Neural progenitor cell (in vitro differentiated cells): Measurements from ENCODE around the gene CSTF2. TPM values are rescaled to one million over a fixed set of nuclear protein-coding genes. Genes with fewer than 3 reads are reported as not detected.

Experiments
- DNase-seq: peaks from one replicate; pipeline ENCODE4 v3.0.0-alpha.2; 2016; ENCODE audit warnings: low spot score
- H2AFZ ChIP-seq: fragments of 200-600 bp; sonication (generic); replicated peaks from 2 replicates; pipeline ENCODE4 v1.6.1; 2016; ENCODE audit warnings: antibody characterized with exemption
- H3F3A ChIP-seq: fragments of 200-600 bp; sonication (generic); 2 replicates; pipeline ENCODE4 v1.6.1; 2016; ENCODE audit warnings: antibody characterized with exemption, low read depth
- H3K27ac ChIP-seq: fragments of 200-600 bp; sonication (generic); 2 replicates; pipeline ENCODE4 v1.5.1; 2016; ENCODE audit warnings: mild to moderate bottlenecking
- H3K27me3 ChIP-seq: fragments of 200-600 bp; sonication (generic); 2 replicates; pipeline ENCODE4 v1.6.1; 2016; ENCODE audit warnings: mild to moderate bottlenecking, moderate library complexity
- H3K36me3 ChIP-seq: fragments of 200-600 bp; sonication (generic); 2 replicates; pipeline ENCODE4 v1.5.1; 2016
- H3K4me1 ChIP-seq: fragments of 200-600 bp; sonication (generic); 2 replicates; pipeline ENCODE4 v1.6.1; 2016; ENCODE audit warnings: mixed run types
- H3K4me2 ChIP-seq: fragments of 200-600 bp; sonication (generic); 2 replicates; pipeline ENCODE4 v1.6.1; 2016
- H3K4me3 ChIP-seq: fragments of 200-600 bp; sonication (generic); 2 replicates; pipeline ENCODE4 v1.5.1; 2016
- H3K79me2 ChIP-seq: fragments of 200-600 bp; sonication (generic); 2 replicates; pipeline ENCODE4 v1.6.1; 2016; ENCODE audit warnings: low read depth
- H3K9ac ChIP-seq: fragments of 200-600 bp; sonication (generic); 2 replicates; pipeline ENCODE4 v1.6.1; 2016
- H3K9me3 ChIP-seq: fragments of 200-600 bp; sonication (generic); 2 replicates; pipeline ENCODE4 v1.5.1; 2016; ENCODE audit warnings: low read depth
- H4K20me1 ChIP-seq: fragments of 200-600 bp; sonication (generic); 2 replicates; pipeline ENCODE4 v1.6.1; 2016; ENCODE audit warnings: low read depth
- H3K27ac Mint-ChIP-seq: 3 replicates; pipeline ENCODE4 v1.8.0; 2021; ENCODE audit warnings: mixed read lengths
- H3K27me3 Mint-ChIP-seq: 2 replicates; pipeline ENCODE4 v1.8.0; 2022; ENCODE audit warnings: low read depth, mild to moderate bottlenecking, inconsistent platforms, moderate library complexity, mixed read lengths; ENCODE audit not compliant: insufficient read depth
- H3K36me3 Mint-ChIP-seq: 3 replicates; pipeline ENCODE4 v1.8.0; 2021; ENCODE audit warnings: mixed read lengths
- H3K4me1 Mint-ChIP-seq: 3 replicates; pipeline ENCODE4 v1.8.0; 2021; ENCODE audit warnings: mixed read lengths
- H3K4me3 Mint-ChIP-seq: 3 replicates; pipeline ENCODE4 v1.8.0; 2021; ENCODE audit warnings: mild to moderate bottlenecking, moderate library complexity, mixed read lengths
- H3K9me3 Mint-ChIP-seq: 3 replicates; pipeline ENCODE4 v1.8.0; 2020; ENCODE audit warnings: mixed read lengths
- CTCF ChIP-seq: fragments of 200-600 bp; sonication (generic); IDR thresholded peaks from 2 replicates; pipeline ENCODE4 v1.5.1; 2017; ENCODE audit warnings: antibody characterized with exemption, mild to moderate bottlenecking
- EZH2 ChIP-seq: fragments of 200-600 bp; sonication (generic); IDR thresholded peaks from 2 replicates; pipeline ENCODE4 v1.6.1; 2017; ENCODE audit warnings: antibody characterized with exemption, mild to moderate bottlenecking, moderate library complexity
- EZH2phosphoT487 ChIP-seq: fragments of 200-600 bp; sonication (generic); IDR thresholded peaks from 2 replicates; pipeline ENCODE4 v1.6.1; 2017; ENCODE audit warnings: antibody characterized with exemption
- total RNA-seq: library from RNA; depleted of rRNA; stranded (reverse); fragments of >200 nt; gene quantifications from 2 replicates; pipeline ENCODE4 v1.2.3, GENCODE V29; 2015; ENCODE audit warnings: low replicate concordance

CSTF2 gene
- total RNA-seq, 1 donor from 2014 or later, result 19.8 TPM

GRCh38 chrX:100830547-100830946 lies 10.4 kb downstream of the CSTF2 start:
- Histone ChIP-seq H3K4me1 (no peaks in the 10 kb centered on the region), H3K4me2 (no peak overlapping the region), H3K27me3 (no peaks in the 10 kb centered on the region), H3K36me3 (no peaks in the 10 kb centered on the region), H3K9me3 (no peaks in the 10 kb centered on the region), H3K27ac (no peak overlapping the region), H4K20me1 (no peaks in the 10 kb centered on the region), H3K4me3 (no peak overlapping the region), H3F3A (no peaks in the 10 kb centered on the region), H3K9ac (no peak overlapping the region), H2AFZ (no peak overlapping the region), H3K79me2 (no peaks in the 10 kb centered on the region)
- DNase-seq, result no peak
- no peaks in the 10 kb centered on the region for H3K9me3 Mint-ChIP-seq
- no peak overlapping the region for H3K27ac Mint-ChIP-seq
- H3K4me1 Mint-ChIP-seq, result no peaks in the 10 kb centered on the region
- no peaks in the 10 kb centered on the region for H3K27me3 Mint-ChIP-seq
- H3K36me3 Mint-ChIP-seq, result peaks cover 2% of the 10 kb centered on the region
- TF ChIP-seq EZH2phosphoT487 (no peak), CTCF (no peak), EZH2 (no peak)
- H3K4me3 Mint-ChIP-seq, result no peak overlapping the region

- Histone ChIP-seq H3K36me3 (no peaks in the 10 kb centered on the region), H3K9ac (no peak overlapping the region), H3F3A (no peaks in the 10 kb centered on the region), H3K4me1 (no peaks in the 10 kb centered on the region), H3K79me2 (no peaks in the 10 kb centered on the region), H2AFZ (no peak overlapping the region), H3K27ac (no peak overlapping the region), H4K20me1 (no peaks in the 10 kb centered on the region), H3K27me3 (no peaks in the 10 kb centered on the region), H3K4me3 (no peak overlapping the region), H3K9me3 (no peaks in the 10 kb centered on the region), H3K4me2 (no peak overlapping the region)
- Mint-ChIP-seq H3K36me3 (peaks cover 2% of the 10 kb centered on the region), H3K27ac (no peak overlapping the region), H3K4me1 (no peaks in the 10 kb centered on the region), H3K27me3 (no peaks in the 10 kb centered on the region), H3K4me3 (no peak overlapping the region), H3K9me3 (no peaks in the 10 kb centered on the region)
- no peak for DNase-seq
- TF ChIP-seq EZH2, result no peak
- no peak for TF ChIP-seq CTCF
- TF ChIP-seq EZH2phosphoT487, result no peak
Measured at GRCh38 chrX:100831219-100831946, 11.2 kb downstream of the CSTF2 start.

- Histone ChIP-seq H2AFZ (no peak overlapping the region), H3K79me2 (no peaks in the 10 kb centered on the region), H3K4me1 (no peaks in the 10 kb centered on the region), H3F3A (no peaks in the 10 kb centered on the region), H3K27me3 (no peaks in the 10 kb centered on the region), H3K9me3 (no peaks in the 10 kb centered on the region), H4K20me1 (no peaks in the 10 kb centered on the region), H3K4me3 (no peak overlapping the region), H3K4me2 (no peak overlapping the region), H3K9ac (no peak overlapping the region), H3K27ac (no peak overlapping the region), H3K36me3 (no peaks in the 10 kb centered on the region)
- Mint-ChIP-seq H3K36me3 (no peaks in the 10 kb centered on the region), H3K27me3 (peaks cover 2% of the 10 kb centered on the region), H3K9me3 (peaks cover under 1% of the 10 kb centered on the region), H3K4me3 (no peak overlapping the region), H3K27ac (no peak overlapping the region), H3K4me1 (no peaks in the 10 kb centered on the region)
- no peak for DNase-seq
- TF ChIP-seq CTCF (no peak), EZH2 (no peak)
Measured at GRCh38 chrX:100850317-100850716, 30.1 kb downstream of the CSTF2 start.
